ENCODE data around the gene GATAD2B.

GATAD2B gene

GRCh38 chr1:153942766-153943549 is 20.2 kb upstream of the GATAD2B start:
- no peak for TF ChIP-seq GATA2 (IDR thresholded peaks at IDR 0.05; ENCODE audit: low read depth, low read length)
- no peak for TF ChIP-seq GATA3 (IDR thresholded peaks at IDR 0.05; ENCODE audit: low read depth, low read length)

GRCh38 chr1:153941826-153942725 is 19.3 kb upstream of the GATAD2B start:
- no peak for TF ChIP-seq GATA3 (IDR thresholded peaks at IDR 0.05; ENCODE audit: low read depth, low read length)

GRCh38 chr1:153940756-153941155 is 18.0 kb upstream of the GATAD2B start:
- TF ChIP-seq GATA3 (IDR thresholded peaks at IDR 0.05; ENCODE audit: low read depth, low read length) (no peak), GATA2 (IDR thresholded peaks at IDR 0.05; ENCODE audit: low read depth, low read length) (no peak)

- TF ChIP-seq GATA2 (IDR thresholded peaks at IDR 0.05; ENCODE audit: low read depth, low read length) (no peak), GATA3 (IDR thresholded peaks at IDR 0.05; ENCODE audit: low read depth, low read length) (no peak)
Observed at GRCh38 chr1:153939476-153939875, 16.7 kb upstream of the GATAD2B start.

- no peak for TF ChIP-seq GATA3 (IDR thresholded peaks at IDR 0.05; ENCODE audit: low read depth, low read length)
- no peak for TF ChIP-seq GATA2 (IDR thresholded peaks at IDR 0.05; ENCODE audit: low read depth, low read length)
Observed at GRCh38 chr1:153938996-153939395, 16.2 kb upstream of the GATAD2B start.

GRCh38 chr1:153937331-153937730 is 14.6 kb upstream of the GATAD2B start:
- TF ChIP-seq GATA3 (IDR thresholded peaks at IDR 0.05; ENCODE audit: low read depth, low read length) (no peak), GATA2 (IDR thresholded peaks at IDR 0.05; ENCODE audit: low read depth, low read length) (no peak)

- TF ChIP-seq GATA3 (IDR thresholded peaks at IDR 0.05; ENCODE audit: low read depth, low read length): no peak
- TF ChIP-seq GATA2 (IDR thresholded peaks at IDR 0.05; ENCODE audit: low read depth, low read length): no peak
Observed at GRCh38 chr1:153936011-153936802, 13.4 kb upstream of the GATAD2B start.

GRCh38 chr1:153934746-153935145 is 12.0 kb upstream of the GATAD2B start:
- TF ChIP-seq GATA2 (IDR thresholded peaks at IDR 0.05; ENCODE audit: low read depth, low read length) (no peak), GATA3 (IDR thresholded peaks at IDR 0.05; ENCODE audit: low read depth, low read length) (no peak)

GRCh38 chr1:153933955-153934354 is 11.2 kb upstream of the GATAD2B start:
- no peak for TF ChIP-seq GATA3 (IDR thresholded peaks at IDR 0.05; ENCODE audit: low read depth, low read length)
- no peak for TF ChIP-seq GATA2 (IDR thresholded peaks at IDR 0.05; ENCODE audit: low read depth, low read length)

GRCh38 chr1:153933430-153933829 is 10.7 kb upstream of the GATAD2B start:
- TF ChIP-seq GATA3 (IDR thresholded peaks at IDR 0.05; ENCODE audit: low read depth, low read length): no peak
- TF ChIP-seq GATA2 (IDR thresholded peaks at IDR 0.05; ENCODE audit: low read depth, low read length): no peak

- TF ChIP-seq GATA2 (IDR thresholded peaks at IDR 0.05; ENCODE audit: low read depth, low read length) (no peak), GATA3 (IDR thresholded peaks at IDR 0.05; ENCODE audit: low read depth, low read length) (no peak)
Observed at GRCh38 chr1:153932156-153933131, 9.7 kb upstream of the GATAD2B start.

GRCh38 chr1:153929981-153930948 is 7.5 kb upstream of the GATAD2B start:
- no peak for TF ChIP-seq GATA3 (IDR thresholded peaks at IDR 0.05; ENCODE audit: low read depth, low read length)
- TF ChIP-seq GATA2 (IDR thresholded peaks at IDR 0.05; ENCODE audit: low read depth, low read length): no peak
